HG02943 (cell line): ENCODE results near the gene PIGO.

Experiments
- ATAC-seq: cut with Tn5 transposase; IDR thresholded peaks from one replicate; pipeline ENCODE4 v1.9.1; 2021; ENCODE audit warnings: mild to moderate bottlenecking, low read depth, moderate library complexity; ENCODE audit not compliant: unreplicated experiment

PIGO gene

GRCh38 chr9:35073279-35073612, 23.1 kb downstream of the PIGO start:
- no peak for ATAC-seq

DNA sequence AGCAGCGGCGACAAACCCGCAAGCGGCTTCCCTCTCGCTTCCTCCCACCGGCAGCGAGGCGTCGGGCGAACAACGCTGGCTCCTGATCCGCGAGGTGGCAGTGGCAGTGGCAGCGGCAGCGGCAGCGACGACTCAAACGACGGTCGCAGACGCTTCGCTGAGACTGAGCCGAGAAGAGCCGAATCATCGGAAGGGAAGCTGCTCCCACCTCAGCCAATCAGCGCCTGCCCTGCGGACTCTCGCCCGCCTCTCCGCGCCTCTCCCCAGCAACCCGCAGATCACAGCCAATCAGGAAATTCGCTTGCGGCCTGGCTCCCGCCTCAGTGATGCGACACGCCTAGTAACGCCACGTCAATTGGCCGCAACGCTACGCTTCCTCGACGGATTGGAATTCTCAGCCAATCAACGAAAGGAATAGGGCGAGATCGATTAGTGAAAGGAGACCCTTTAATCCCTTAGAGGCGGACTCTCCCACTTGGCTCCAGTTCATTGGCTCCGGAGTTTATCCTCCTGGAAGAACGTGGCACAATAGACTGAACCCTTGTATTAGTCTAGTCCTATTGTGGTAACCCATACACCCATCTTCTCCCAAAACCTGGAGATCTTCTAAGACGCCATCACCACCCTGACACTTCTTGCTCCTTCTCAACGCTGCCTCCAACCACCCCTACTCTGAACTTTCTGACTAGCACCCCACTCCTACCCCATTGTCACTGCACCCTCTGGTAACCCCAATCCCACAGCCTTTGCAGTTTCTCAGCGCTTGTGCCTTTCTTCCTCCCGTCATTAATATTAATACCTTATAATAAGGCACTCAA, 23.7 kb downstream of the PIGO start, which contains the start of gene VCP:
Gene VCP (minus strand): TSS at position 165 of the 818 bp plus-strand sequence. CDS start 272 bp downstream, outside the sequence.
- peak; percentile 93 for ATAC-seq

GRCh38 chr9:35071814-35072460, 24.5 kb downstream of the PIGO start:
- peak; percentile 54 for ATAC-seq

- ATAC-seq = no peak
These were observed 25.3 kb downstream of the PIGO start for GRCh38 chr9:35070823-35071813.

DNA sequence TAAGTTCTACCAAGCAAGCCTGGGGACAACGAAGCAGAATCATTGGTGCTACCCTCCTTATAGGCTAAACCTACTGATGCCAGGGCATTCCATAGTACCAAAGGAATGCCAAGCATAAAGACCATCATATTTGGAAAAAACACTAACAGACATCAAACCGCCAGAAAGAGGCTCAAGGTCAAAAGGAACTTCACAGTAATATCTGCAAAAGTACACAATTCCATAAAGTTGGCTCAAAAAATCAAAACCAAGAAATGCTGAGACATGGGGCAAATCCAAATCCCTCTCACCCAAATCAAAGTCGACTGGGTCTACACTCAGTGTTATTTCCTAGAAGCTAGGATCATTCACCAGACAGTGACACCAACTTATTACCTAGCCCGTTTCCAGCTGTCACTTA, 27.4 kb downstream of the PIGO start:
- no peak for ATAC-seq

GRCh38 chr9:35067056-35067455, 29.3 kb downstream of the PIGO start:
- no peak for ATAC-seq

DNA sequence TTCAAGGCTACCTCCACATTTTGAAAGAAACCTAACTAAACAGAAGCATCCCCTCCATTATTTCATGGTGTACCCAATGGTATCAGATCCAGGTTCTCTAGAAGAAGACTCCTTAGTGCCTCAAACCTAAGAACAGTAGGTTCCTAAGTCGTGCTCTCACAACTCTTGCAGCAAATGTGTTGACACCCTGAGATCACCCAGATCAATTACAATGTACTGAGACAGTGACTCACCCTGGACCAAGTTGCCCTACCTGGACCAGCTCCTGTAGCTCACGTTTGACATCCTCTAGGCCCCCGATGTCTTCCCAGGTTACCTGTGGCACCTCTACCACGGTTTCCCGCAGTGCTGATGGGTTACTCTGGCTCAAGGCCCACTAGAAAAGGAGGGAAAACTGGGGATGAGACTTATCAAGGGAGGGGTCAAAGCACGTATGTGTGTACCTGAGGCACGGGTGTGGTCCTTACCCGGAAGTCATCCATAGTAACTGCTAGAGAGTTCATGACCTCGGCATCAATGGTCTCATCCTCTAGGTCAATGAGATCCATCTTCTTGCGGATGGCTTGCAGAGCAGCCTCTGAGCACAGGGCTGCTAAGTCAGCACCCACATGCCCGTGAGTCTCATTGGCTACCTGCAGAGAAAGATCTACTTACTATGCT, 35.7 kb downstream of the PIGO start:
- ATAC-seq = no peak

DNA sequence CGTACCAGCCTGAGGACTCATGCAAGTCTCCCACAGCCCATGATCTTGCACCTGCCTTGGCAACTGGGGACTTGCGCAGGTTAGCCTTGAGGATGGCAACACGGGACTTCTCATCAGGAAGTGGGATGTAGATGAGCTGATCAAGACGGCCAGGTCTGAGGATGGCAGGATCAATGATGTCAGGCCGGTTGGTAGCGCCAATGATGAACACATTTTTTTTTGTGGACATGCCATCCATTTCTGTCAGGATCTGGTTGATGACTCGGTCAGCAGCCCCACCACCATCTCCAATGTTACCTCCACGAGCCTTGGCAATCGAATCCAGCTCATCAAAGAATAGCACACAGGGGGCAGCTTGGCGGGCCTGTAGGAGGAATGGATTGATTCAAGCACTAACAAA, 37.0 kb downstream of the PIGO start:
- no peak for ATAC-seq

GRCh38 chr9:35057271-35057620, 39.1 kb downstream of the PIGO start:
- no peak for ATAC-seq

DNA sequence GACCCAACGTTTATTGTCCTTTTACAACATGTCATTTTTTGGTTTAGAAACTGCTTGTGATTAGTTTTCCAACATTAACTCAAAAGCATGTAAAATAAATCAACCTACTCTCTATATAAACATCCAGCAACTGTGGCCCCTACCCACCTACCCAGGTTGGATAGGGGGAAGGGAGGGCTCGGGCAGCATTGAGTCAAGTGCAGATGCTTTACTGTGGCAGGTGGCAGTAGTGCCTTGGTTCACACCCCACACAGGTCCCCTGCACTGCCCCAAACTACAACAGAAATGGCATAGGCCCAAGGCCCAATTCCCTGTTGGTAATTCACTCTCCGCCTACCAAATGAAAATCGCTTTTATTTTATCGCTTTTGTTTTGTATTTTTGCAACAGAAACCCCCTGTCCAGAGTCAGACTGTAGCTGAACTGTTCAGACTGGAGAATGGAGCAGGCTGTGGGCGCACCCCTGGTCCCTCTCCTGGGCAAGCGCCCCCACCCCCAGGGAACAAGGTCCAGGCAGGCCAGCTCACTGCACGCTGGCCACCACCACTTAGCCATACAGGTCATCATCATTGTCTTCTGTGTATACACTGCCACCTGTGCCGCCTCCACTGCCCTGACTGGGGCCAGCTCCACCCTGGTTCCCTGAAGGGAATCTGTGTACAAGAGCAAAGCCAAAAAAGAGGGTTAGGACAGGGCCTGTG, 39.7 kb downstream of the PIGO start:
- no peak for ATAC-seq

DNA sequence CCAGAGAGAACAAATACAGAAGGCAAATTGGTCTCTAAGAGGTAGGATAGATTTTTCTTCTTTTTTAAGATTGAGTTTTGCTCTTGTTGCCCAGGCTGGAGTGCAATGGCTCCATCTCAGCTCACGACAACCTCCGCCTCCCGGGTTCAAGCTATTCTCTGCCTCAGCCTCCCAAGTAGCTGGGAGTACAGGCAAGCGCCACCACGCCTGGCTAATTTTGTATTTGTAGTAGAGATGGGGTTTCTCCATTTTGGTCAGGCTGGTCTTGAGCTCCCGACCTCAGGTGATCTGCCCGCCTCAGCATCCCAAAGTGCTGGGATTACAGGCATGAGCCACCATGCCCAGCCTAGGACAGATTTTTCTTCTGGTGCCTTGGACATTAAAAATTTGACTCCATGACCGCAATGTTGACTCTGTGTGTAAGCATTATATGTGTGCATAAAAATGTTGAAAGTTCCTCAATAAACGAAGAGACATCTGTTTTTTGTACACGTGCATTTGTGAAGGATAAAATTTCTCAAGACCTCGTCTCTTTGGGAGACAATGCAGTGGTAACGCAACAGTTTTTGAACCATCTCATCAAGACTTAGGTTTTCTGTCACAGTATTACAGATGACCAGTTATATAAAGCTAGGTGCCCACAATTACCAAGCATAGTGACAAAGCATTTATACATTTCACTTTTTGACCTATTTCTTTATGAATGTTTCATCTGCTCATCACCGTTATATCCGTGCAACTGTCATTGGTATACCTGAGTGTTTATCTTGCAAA, 41.3 kb downstream of the PIGO start:
- no peak for ATAC-seq

DNA sequence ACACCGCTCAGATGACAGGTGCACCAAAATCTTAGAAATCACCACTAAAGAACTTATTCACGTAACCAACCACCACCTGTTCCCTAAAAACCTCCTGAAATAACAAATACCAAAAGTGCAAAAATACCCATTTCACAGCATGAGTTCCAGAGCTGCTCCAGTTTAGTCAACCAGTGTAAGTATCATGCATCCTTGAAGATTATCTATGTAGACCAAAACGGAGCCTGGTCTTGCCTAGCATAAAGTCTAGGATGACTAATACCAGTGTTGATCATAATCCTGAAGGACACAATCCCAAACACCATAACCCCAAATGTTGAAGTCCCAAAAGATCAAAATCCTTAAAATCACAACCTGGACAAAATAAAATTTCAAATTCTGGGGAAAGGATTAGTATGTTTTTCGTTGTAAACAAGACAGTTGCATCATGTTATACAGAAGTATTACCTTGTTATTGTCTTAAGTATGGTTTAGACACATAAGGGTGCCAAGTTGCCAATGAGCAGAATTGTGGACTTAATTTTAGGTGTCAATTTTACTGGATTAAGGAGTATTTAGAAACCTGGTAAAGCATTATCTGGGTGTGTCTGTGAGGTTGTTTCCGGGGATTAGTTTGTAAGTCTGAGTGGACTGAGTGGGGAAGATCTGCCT, 42.1 kb downstream of the PIGO start:
- no peak for ATAC-seq

- no peak for ATAC-seq
These were observed 45.1 kb downstream of the PIGO start for GRCh38 chr9:35051069-35051967.

GRCh38 chr9:35048511-35048910, 47.9 kb downstream of the PIGO start:
- ATAC-seq = no peak

DNA sequence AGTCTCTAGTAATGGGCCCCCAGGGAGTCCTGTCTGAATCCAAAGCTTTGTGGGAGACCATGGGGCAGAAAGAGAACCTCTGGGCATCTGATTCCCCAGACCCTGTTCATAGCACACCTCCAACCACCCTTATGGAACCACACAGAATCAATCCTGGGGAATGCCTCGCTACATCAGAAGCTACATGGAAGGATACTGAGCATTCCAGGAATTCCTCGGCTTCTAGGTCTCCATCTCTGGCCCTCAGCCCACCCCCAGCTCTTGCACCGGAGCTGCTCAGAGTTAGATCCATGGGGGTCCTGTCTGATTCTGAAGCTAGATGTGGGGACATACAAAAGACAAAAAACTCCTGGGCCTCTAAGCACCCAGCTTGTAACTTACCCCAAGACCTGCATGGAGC, 52.3 kb downstream of the PIGO start:
- no peak for ATAC-seq

DNA sequence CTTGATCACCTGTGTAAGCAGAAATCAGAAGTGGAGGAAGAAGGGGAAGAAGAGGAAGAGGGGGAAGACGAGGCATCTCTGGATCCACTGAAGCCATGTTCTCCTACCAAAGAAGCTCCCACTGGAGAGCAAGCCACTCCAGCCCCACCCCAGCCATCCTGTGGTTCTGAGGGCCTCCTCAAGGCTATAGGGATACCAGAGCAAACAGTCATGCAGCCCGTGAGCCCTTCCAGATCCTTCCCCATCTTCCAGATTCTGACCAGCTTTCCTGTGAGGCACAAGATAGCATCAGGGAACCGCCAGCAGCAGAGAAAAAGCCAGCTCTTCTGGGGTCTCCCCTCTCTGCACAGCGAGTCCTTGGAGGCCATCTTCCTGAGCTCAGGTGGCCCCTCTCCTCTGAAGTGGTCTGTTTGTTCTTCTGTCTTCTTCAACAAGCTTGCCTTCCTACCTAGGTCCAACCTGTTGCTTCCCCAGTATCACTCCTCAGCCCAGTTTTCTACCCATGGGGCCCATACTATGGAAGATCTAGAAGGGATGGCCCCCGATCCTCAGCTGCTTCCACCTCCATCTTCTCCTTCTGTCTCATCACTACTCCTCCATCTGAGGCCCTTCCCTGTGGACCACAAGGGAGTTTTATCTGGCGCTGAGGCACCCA, 53.4 kb downstream of the PIGO start:
- ATAC-seq = no peak

GRCh38 chr9:35042081-35042604, 54.2 kb downstream of the PIGO start:
- ATAC-seq = no peak
